ENCODE measurements around the gene CRTC2.

- no peak for TF ChIP-seq ZFP30 (CRISPR knock-in tag; IDR thresholded peaks at IDR 0.05)
- TF ChIP-seq ZC3H10 (CRISPR knock-in tag; IDR thresholded peaks at IDR 0.05) = no peak
- TF ChIP-seq RARB (CRISPR knock-in tag; IDR thresholded peaks at IDR 0.05) = no peak
- TF ChIP-seq ZFP3 (CRISPR knock-in tag; IDR thresholded peaks at IDR 0.05) = no peak
- TF ChIP-seq PATZ1 (CRISPR knock-in tag; IDR thresholded peaks at IDR 0.05; ENCODE audit: borderline replicate concordance) = no peak
- TF ChIP-seq POU6F1 (CRISPR knock-in tag; IDR thresholded peaks at IDR 0.05; ENCODE audit: borderline replicate concordance, low read depth) = no peak
- TF ChIP-seq CSRNP3 (CRISPR knock-in tag; IDR thresholded peaks at IDR 0.05) = no peak
- no peak for TF ChIP-seq OSR1 (CRISPR knock-in tag; IDR thresholded peaks at IDR 0.05)
- TF ChIP-seq, protein P1, sequence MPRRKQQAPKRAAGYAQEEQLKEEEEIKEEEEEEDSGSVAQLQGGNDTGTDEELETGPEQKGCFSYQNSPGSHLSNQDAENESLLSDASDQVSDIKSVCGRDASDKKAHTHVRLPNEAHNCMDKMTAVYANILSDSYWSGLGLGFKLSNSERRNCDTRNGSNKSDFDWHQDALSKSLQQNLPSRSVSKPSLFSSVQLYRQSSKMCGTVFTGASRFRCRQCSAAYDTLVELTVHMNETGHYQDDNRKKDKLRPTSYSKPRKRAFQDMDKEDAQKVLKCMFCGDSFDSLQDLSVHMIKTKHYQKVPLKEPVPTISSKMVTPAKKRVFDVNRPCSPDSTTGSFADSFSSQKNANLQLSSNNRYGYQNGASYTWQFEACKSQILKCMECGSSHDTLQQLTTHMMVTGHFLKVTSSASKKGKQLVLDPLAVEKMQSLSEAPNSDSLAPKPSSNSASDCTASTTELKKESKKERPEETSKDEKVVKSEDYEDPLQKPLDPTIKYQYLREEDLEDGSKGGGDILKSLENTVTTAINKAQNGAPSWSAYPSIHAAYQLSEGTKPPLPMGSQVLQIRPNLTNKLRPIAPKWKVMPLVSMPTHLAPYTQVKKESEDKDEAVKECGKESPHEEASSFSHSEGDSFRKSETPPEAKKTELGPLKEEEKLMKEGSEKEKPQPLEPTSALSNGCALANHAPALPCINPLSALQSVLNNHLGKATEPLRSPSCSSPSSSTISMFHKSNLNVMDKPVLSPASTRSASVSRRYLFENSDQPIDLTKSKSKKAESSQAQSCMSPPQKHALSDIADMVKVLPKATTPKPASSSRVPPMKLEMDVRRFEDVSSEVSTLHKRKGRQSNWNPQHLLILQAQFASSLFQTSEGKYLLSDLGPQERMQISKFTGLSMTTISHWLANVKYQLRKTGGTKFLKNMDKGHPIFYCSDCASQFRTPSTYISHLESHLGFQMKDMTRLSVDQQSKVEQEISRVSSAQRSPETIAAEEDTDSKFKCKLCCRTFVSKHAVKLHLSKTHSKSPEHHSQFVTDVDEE (CRISPR knock-in tag; IDR thresholded peaks at IDR 0.05) = no peak
- TF ChIP-seq, protein P2, sequence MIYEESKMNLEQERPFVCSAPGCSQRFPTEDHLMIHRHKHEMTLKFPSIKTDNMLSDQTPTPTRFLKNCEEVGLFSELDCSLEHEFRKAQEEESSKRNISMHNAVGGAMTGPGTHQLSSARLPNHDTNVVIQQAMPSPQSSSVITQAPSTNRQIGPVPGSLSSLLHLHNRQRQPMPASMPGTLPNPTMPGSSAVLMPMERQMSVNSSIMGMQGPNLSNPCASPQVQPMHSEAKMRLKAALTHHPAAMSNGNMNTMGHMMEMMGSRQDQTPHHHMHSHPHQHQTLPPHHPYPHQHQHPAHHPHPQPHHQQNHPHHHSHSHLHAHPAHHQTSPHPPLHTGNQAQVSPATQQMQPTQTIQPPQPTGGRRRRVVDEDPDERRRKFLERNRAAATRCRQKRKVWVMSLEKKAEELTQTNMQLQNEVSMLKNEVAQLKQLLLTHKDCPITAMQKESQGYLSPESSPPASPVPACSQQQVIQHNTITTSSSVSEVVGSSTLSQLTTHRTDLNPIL (CRISPR knock-in tag; IDR thresholded peaks at IDR 0.05; ENCODE audit: low read depth) = no peak
- TF ChIP-seq ZNF565 (CRISPR knock-in tag; conservative IDR thresholded peaks at IDR 0.05; ENCODE audit: low read depth) = no peak
These were observed 52.0 kb downstream of the CRTC2 start for GRCh38 chr1:153906396-153906795.
